Esophagus squamous epithelium (tissue), 4 donors: ENCODE results near the gene IL1RL2.

Experiments
- CTCF ChIP-seq, 6 experiments: fragments of 450-650 bp in 4 of 6; fragments of 200-600 bp in 2 of 6; sonication (generic) in 2 of 6; IDR thresholded peaks; one replicate each; pipeline ENCODE4 v1.5.1; 2016 to 2019; ENCODE audit warnings: antibody characterized with exemption in 6 of 6, mild to moderate bottlenecking in 4 of 6, moderate library complexity in 4 of 6
- POLR2A ChIP-seq, 4 donors: fragments of 450-650 bp; IDR thresholded peaks; one replicate each; pipeline ENCODE4 v1.6.1; 2017; ENCODE audit warnings: antibody characterized with exemption in 4 of 4, mild to moderate bottlenecking in 4 of 4, moderate library complexity in 3 of 4

- TF ChIP-seq POLR2A (IDR thresholded peaks at IDR 0.05) (no peak), CTCF (IDR thresholded peaks at IDR 0.05) (no peak)
Observed at GRCh38 chr2:102142829-102143449, 43.9 kb upstream of the IL1RL2 start.
